ENCODE measurements around the gene NDUFB6. TPM values are rescaled to one million over a fixed set of nuclear protein-coding genes. Genes with fewer than 3 reads are reported as not detected.
"Not testable (repeated sequence)": the region's sequence is repeated elsewhere in the genome, so short reads cannot be mapped to it uniquely, and the experiment has no call there.

NDUFB6 gene
- total RNA-seq, 2 experiments from 2014 or later, result 29.6 to 67.0 TPM

GRCh38 chr9:32524892-32525708 lies 47.9 kb downstream of the NDUFB6 start:
- ATAC-seq, result peak; percentile 50
- POLR2A ChIA-PET, result interaction anchor here (0.8 to 1.5 kb wide), 4 partner anchors 20 to 25 kb away, joined by 3 to 9 read pairs (median 4); no protein-coding TSS in a partner anchor
- H3K9me3 Mint-ChIP-seq (ENCODE audit: low read depth), result peaks cover 8% of the 10 kb centered on the region
- peak overlapping the region; percentile 90 for H3K27ac Mint-ChIP-seq
- CTCF ChIA-PET, result interaction anchor here (0.6 to 4.1 kb wide), 13 partner anchors 8 to 492 kb away, joined by 3 to 41 read pairs (median 5); partner anchors contain the start of genes ACO1, NDUFB6, SMIM27 and TOPORS
- intact Hi-C loops (cut with DNase I, micrococcal nuclease), result loop anchor here in 1 of 2 experiments (10.0 kb wide), 1 partner anchor 640 kb away; the partner anchor contains the start of gene B4GALT1
- H3K27me3 Mint-ChIP-seq, result no peaks in the 10 kb centered on the region
- peaks cover 26% of the 10 kb centered on the region for H3K36me3 Mint-ChIP-seq (ENCODE audit: low read depth)
- peak; percentile 48 for DNase-seq
- peak overlapping the region; percentile 80 for H3K4me3 Mint-ChIP-seq
- H3K4me1 Mint-ChIP-seq, result peaks cover 41% of the 10 kb centered on the region

GRCh38 chr9:32524558-32524891 lies 48.4 kb downstream of the NDUFB6 start:
- Mint-ChIP-seq H3K4me3 (peak overlapping the region; percentile 80), H3K4me1 (peaks cover 41% of the 10 kb centered on the region), H3K36me3 (ENCODE audit: low read depth) (peaks cover 26% of the 10 kb centered on the region)
- H3K9me3 Mint-ChIP-seq (ENCODE audit: low read depth); ATAC-seq; H3K27ac Mint-ChIP-seq; DNase-seq; H3K27me3 Mint-ChIP-seq: not testable (repeated sequence)
- ChIA-PET POLR2A (interaction anchor here (0.8 kb wide), 1 partner anchor 26 kb away, joined by 3 read pairs; no protein-coding TSS in a partner anchor), CTCF (interaction anchor here (0.6 to 4.1 kb wide), 8 partner anchors 22 to 493 kb away, joined by 3 to 41 read pairs (median 4); partner anchors contain the start of genes NDUFB6, SMIM27 and TOPORS)
- intact Hi-C loops (cut with DNase I, micrococcal nuclease), result loop anchor here in 1 of 2 experiments (10.0 kb wide), 1 partner anchor 640 kb away; the partner anchor contains the start of gene B4GALT1

- H3K4me1 Mint-ChIP-seq, result peaks cover 41% of the 10 kb centered on the region
- peaks cover 26% of the 10 kb centered on the region for H3K36me3 Mint-ChIP-seq (ENCODE audit: low read depth)
- H3K4me3 Mint-ChIP-seq, result peak overlapping the region; percentile 80
- ChIA-PET CTCF (interaction anchor here (0.6 to 4.1 kb wide), 3 partner anchors 27 to 145 kb away, joined by 4 to 41 read pairs (median 25); partner anchors contain the start of genes SMIM27 and TOPORS), POLR2A (no interaction called here)
- intact Hi-C loops (cut with DNase I, micrococcal nuclease), result loop anchor here in 1 of 2 experiments (10.0 kb wide), 1 partner anchor 641 kb away; the partner anchor contains the start of gene B4GALT1
- DNase-seq (no peak), ATAC-seq (no peak)
- peaks cover 8% of the 10 kb centered on the region for H3K9me3 Mint-ChIP-seq (ENCODE audit: low read depth)
- H3K27me3 Mint-ChIP-seq, result no peaks in the 10 kb centered on the region
- no peak overlapping the region for H3K27ac Mint-ChIP-seq
Measured at GRCh38 chr9:32523910-32524309, 49.0 kb downstream of the NDUFB6 start.

- ATAC-seq, result no peak
- no peak for DNase-seq
- H3K4me1 Mint-ChIP-seq, result peaks cover 29% of the 10 kb centered on the region
- peaks cover 10% of the 10 kb centered on the region for H3K9me3 Mint-ChIP-seq (ENCODE audit: low read depth)
- ChIA-PET CTCF (no interaction called here), POLR2A (no interaction called here)
- intact Hi-C loops (cut with DNase I, micrococcal nuclease), result no loop called here
- peaks cover 56% of the 10 kb centered on the region for H3K36me3 Mint-ChIP-seq (ENCODE audit: low read depth)
- H3K27ac Mint-ChIP-seq, result no peak overlapping the region
- no peaks in the 10 kb centered on the region for H3K27me3 Mint-ChIP-seq
- H3K4me3 Mint-ChIP-seq, result no peak overlapping the region
Measured at GRCh38 chr9:32518276-32518675, 54.7 kb downstream of the NDUFB6 start.

- Mint-ChIP-seq H3K27ac (peak overlapping the region; percentile 26), H3K4me3 (no peak overlapping the region), H3K4me1 (peaks cover 37% of the 10 kb centered on the region), H3K27me3 (no peaks in the 10 kb centered on the region), H3K9me3 (ENCODE audit: low read depth) (peaks cover 6% of the 10 kb centered on the region), H3K36me3 (ENCODE audit: low read depth) (peaks cover 41% of the 10 kb centered on the region)
- DNase-seq (no peak), ATAC-seq (no peak)
- ChIA-PET POLR2A (no interaction called here), CTCF (interaction anchor here (1.6 to 2.4 kb wide), 2 partner anchors 9 to 63 kb away, joined by 4 to 10 read pairs; partner anchors contain the start of gene RIGI)
- intact Hi-C loops (cut with DNase I, micrococcal nuclease), result no loop called here
Measured at GRCh38 chr9:32516241-32516640, 56.7 kb downstream of the NDUFB6 start.

- Mint-ChIP-seq H3K9me3 (ENCODE audit: low read depth) (peaks cover 4% of the 10 kb centered on the region), H3K36me3 (ENCODE audit: low read depth) (peaks cover 9% of the 10 kb centered on the region), H3K27me3 (no peaks in the 10 kb centered on the region), H3K4me3 (no peak overlapping the region), H3K4me1 (peaks cover 42% of the 10 kb centered on the region), H3K27ac (no peak overlapping the region)
- ChIA-PET CTCF (no interaction called here), POLR2A (no interaction called here)
- DNase-seq (no peak), ATAC-seq (no peak)
- intact Hi-C loops (cut with DNase I, micrococcal nuclease), result no loop called here
Measured at GRCh38 chr9:32508728-32509127, 64.2 kb downstream of the NDUFB6 start.

GRCh38 chr9:32503008-32503407 lies 70.0 kb downstream of the NDUFB6 start:
- ATAC-seq, result no peak
- POLR2A ChIA-PET, result no interaction called here
- CTCF ChIA-PET, result interaction anchor here (0.9 to 1.4 kb wide), 3 partner anchors 23 to 124 kb away, joined by 3 to 4 read pairs (median 3); partner anchors contain the start of gene RIGI

More at GRCh38 chr9:32503008-32503407, 70.0 kb downstream of the NDUFB6 start:
- no peak overlapping the region for H3K4me3 Mint-ChIP-seq
- peaks cover 4% of the 10 kb centered on the region for H3K4me1 Mint-ChIP-seq
- DNase-seq, result no peak
- no peak overlapping the region for H3K27ac Mint-ChIP-seq
- no peaks in the 10 kb centered on the region for H3K27me3 Mint-ChIP-seq
- no peaks in the 10 kb centered on the region for H3K9me3 Mint-ChIP-seq (ENCODE audit: low read depth)
- intact Hi-C loops (cut with DNase I, micrococcal nuclease), result no loop called here
- peaks cover 15% of the 10 kb centered on the region for H3K36me3 Mint-ChIP-seq (ENCODE audit: low read depth)

Other genes starting within 250 kb of the NDUFB6 start
- gene ACO1, start 188.5 kb downstream of the NDUFB6 start, total RNA-seq, result 10 to 100 TPM; 15.5 TPM
- gene RIGI, start 47.0 kb downstream of the NDUFB6 start, total RNA-seq, result 1 to 10 TPM; 8.9 to 9.7 TPM
- 10 to 100 TPM; 16.1 to 19.5 TPM for gene SMIM27, start 20.8 kb downstream of the NDUFB6 start, total RNA-seq
- 10 to 100 TPM; 14.4 to 18.9 TPM for gene TOPORS, start 20.6 kb downstream of the NDUFB6 start, total RNA-seq
- under 1 TPM in 1 of 2 experiments, not detected in 1; 0.02 TPM for gene TAF1L, start 62.5 kb upstream of the NDUFB6 start, total RNA-seq
- gene TMEM215, start 210.4 kb upstream of the NDUFB6 start, total RNA-seq, result not detected